Esophagus muscularis mucosa (tissue), 4 donors: ENCODE measurements around the gene BLOC1S3.

Experiments used
- CTCF ChIP-seq, 3 experiments: fragments of 200-600 bp in 2 of 3; fragments of 450-650 bp in 1 of 3; sonication (generic) in 2 of 3; IDR thresholded peaks; one replicate each; pipeline ENCODE4 v1.5.1; 2017 to 2019; ENCODE audit warnings: antibody characterized with exemption in 3 of 3, mild to moderate bottlenecking in 2 of 3, moderate library complexity in 1 of 3
- EP300 ChIP-seq: sonication (generic); formaldehyde crosslinking; IDR thresholded peaks from one replicate; pipeline ENCODE4 v1.6.1; 2017; ENCODE audit warnings: antibody characterized with exemption
- POLR2A ChIP-seq: fragments of 450-650 bp; IDR thresholded peaks from one replicate; pipeline ENCODE4 v1.6.1; 2017; ENCODE audit warnings: antibody characterized with exemption, moderate library complexity, mild to moderate bottlenecking, low read depth
- POLR2AphosphoS5 ChIP-seq, 2 donors: sonication (generic); formaldehyde crosslinking; IDR thresholded peaks; one replicate each; pipeline ENCODE4 v1.6.1; 2017; ENCODE audit warnings: antibody characterized with exemption in 2 of 2

- TF ChIP-seq CTCF (IDR thresholded peaks at IDR 0.05) (no peak), POLR2A (no peak), POLR2AphosphoS5 (IDR thresholded peaks at IDR 0.05) (no peak), EP300 (no peak)
These were observed 4.2 kb downstream of the BLOC1S3 start for GRCh38 chr19:45182758-45183157.
